Peyer's patch (tissue), 4 donors: Measurements from ENCODE around the gene PTPRA.

Experiments
- POLR2A ChIP-seq, 2 donors: fragments of 450-650 bp; IDR thresholded peaks; one replicate each; pipeline ENCODE4 v1.5.1; 2017; ENCODE audit warnings: antibody characterized with exemption in 2 of 2, mild to moderate bottlenecking in 2 of 2, moderate library complexity in 2 of 2
- TF ChIP-seq, protein P1 (sequence below), 6 experiments: fragments of 450-650 bp in 4 of 6; fragments of 200-600 bp in 2 of 6; sonication (generic) in 1 of 6; IDR thresholded peaks; one replicate each; pipeline ENCODE4 v1.5.1; 2017 to 2019; ENCODE audit warnings: antibody characterized with exemption in 6 of 6, mild to moderate bottlenecking in 3 of 6, moderate library complexity in 1 of 6

DNA sequence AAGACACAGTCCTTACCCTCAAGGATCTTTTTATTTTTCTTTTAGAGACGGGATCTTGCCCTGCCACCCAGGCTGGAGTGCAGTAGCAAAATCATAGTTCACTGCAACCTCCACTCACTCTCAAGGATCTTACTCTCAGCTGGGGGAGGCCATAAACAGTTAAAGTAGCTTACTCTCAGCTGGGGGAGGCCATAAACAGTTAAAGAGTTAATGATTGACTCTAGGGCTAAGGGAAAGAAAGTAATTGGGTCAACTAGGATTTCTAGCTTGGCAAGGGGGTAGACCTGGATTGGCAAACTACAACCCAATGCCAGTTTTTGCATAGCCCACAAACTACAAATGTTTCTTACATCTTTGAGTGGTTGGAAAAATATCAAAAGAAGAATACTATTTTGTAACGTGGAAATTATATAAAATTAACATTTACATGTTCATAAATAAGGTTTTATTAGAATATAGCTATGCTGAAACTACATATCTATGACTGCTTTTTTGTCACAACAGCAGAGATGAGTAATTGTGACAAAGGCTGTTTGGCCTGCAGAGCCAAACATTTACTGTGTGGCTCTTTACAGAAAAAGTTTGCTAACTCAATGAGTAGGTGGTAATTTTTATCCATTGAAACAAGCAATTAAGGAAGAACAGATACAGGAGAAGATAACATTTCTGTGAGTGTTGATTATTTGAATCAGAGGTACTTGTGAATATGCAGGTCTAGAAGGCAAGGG lies 46.4 kb downstream of the PTPRA start:
- TF ChIP-seq, protein P1, sequence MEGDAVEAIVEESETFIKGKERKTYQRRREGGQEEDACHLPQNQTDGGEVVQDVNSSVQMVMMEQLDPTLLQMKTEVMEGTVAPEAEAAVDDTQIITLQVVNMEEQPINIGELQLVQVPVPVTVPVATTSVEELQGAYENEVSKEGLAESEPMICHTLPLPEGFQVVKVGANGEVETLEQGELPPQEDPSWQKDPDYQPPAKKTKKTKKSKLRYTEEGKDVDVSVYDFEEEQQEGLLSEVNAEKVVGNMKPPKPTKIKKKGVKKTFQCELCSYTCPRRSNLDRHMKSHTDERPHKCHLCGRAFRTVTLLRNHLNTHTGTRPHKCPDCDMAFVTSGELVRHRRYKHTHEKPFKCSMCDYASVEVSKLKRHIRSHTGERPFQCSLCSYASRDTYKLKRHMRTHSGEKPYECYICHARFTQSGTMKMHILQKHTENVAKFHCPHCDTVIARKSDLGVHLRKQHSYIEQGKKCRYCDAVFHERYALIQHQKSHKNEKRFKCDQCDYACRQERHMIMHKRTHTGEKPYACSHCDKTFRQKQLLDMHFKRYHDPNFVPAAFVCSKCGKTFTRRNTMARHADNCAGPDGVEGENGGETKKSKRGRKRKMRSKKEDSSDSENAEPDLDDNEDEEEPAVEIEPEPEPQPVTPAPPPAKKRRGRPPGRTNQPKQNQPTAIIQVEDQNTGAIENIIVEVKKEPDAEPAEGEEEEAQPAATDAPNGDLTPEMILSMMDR (IDR thresholded peaks at IDR 0.05) = no peak
- no peak for TF ChIP-seq POLR2A (IDR thresholded peaks at IDR 0.05)
